Stimulated activated CD8-positive, alpha-beta memory T cell treated with anti-CD3 and anti-CD28 coated beads, Interleukin-7, amount 100 ng/mL, for 24 hours (primary cell): ENCODE results near the gene ATP11C.
"Not testable (repeated sequence)": the region's sequence is repeated elsewhere in the genome, so short reads cannot be mapped to it uniquely, and the experiment has no call there.

ENCODE experiments used
- DNase-seq: peaks from one replicate; pipeline ENCODE4 v3.0.0-alpha.2; 2020; ENCODE audit warnings: low read depth

ATP11C gene

GRCh38 chrX:139924069-139924695 lies 8.7 kb downstream of the ATP11C start:
- no peak for DNase-seq

GRCh38 chrX:139921142-139921541 lies 11.7 kb downstream of the ATP11C start:
- DNase-seq = not testable (repeated sequence)

GRCh38 chrX:139920316-139920715 lies 12.5 kb downstream of the ATP11C start:
- DNase-seq = no peak

GRCh38 chrX:139914421-139914820 lies 18.4 kb downstream of the ATP11C start:
- no peak for DNase-seq

- no peak for DNase-seq
These were observed 23.1 kb downstream of the ATP11C start for GRCh38 chrX:139909712-139910111.

GRCh38 chrX:139907078-139907477 lies 25.8 kb downstream of the ATP11C start:
- DNase-seq = no peak

GRCh38 chrX:139905743-139906142 lies 27.1 kb downstream of the ATP11C start:
- DNase-seq = no peak

- no peak for DNase-seq
These were observed 27.8 kb downstream of the ATP11C start for GRCh38 chrX:139905051-139905450.

GRCh38 chrX:139903210-139903609 lies 29.6 kb downstream of the ATP11C start:
- DNase-seq = no peak

GRCh38 chrX:139902559-139902958 lies 30.3 kb downstream of the ATP11C start:
- DNase-seq = no peak

- no peak for DNase-seq
These were observed 34.5 kb downstream of the ATP11C start for GRCh38 chrX:139898334-139898733.

GRCh38 chrX:139892512-139892911 lies 40.3 kb downstream of the ATP11C start:
- no peak for DNase-seq

GRCh38 chrX:139890991-139891700 lies 41.7 kb downstream of the ATP11C start:
- DNase-seq = no peak

- DNase-seq = no peak
These were observed 43.1 kb downstream of the ATP11C start for GRCh38 chrX:139889760-139890159.

GRCh38 chrX:139883984-139884383 lies 48.9 kb downstream of the ATP11C start:
- no peak for DNase-seq

- DNase-seq = no peak
These were observed 50.6 kb downstream of the ATP11C start for GRCh38 chrX:139882299-139882698.

GRCh38 chrX:139881572-139881971 lies 51.3 kb downstream of the ATP11C start:
- DNase-seq = no peak

GRCh38 chrX:139881130-139881529 lies 51.7 kb downstream of the ATP11C start:
- DNase-seq = no peak

- DNase-seq = no peak
These were observed 55.0 kb downstream of the ATP11C start for GRCh38 chrX:139877710-139878414.

GRCh38 chrX:139875841-139876240 lies 57.0 kb downstream of the ATP11C start:
- no peak for DNase-seq

- no peak for DNase-seq
These were observed 63.1 kb downstream of the ATP11C start for GRCh38 chrX:139869796-139870195.

- DNase-seq = no peak
These were observed 68.2 kb downstream of the ATP11C start for GRCh38 chrX:139864640-139865039.

- DNase-seq = no peak
These were observed 70.6 kb downstream of the ATP11C start for GRCh38 chrX:139862208-139862607.
